Left forelimb (tissue), 1 donor: ENCODE results near the gene C14orf93.
A peak's percentile ranks its signal among the peaks of the same experiment; 100 is the strongest.
"Not testable (repeated sequence)": the region's sequence is repeated elsewhere in the genome, so short reads cannot be mapped to it uniquely, and the experiment has no call there.

Experiments used
- DNase-seq: peaks from one replicate; pipeline ENCODE4 v3.0.0-alpha.2; 2018; ENCODE audit warnings: low spot score

Gene C14orf93

DNA sequence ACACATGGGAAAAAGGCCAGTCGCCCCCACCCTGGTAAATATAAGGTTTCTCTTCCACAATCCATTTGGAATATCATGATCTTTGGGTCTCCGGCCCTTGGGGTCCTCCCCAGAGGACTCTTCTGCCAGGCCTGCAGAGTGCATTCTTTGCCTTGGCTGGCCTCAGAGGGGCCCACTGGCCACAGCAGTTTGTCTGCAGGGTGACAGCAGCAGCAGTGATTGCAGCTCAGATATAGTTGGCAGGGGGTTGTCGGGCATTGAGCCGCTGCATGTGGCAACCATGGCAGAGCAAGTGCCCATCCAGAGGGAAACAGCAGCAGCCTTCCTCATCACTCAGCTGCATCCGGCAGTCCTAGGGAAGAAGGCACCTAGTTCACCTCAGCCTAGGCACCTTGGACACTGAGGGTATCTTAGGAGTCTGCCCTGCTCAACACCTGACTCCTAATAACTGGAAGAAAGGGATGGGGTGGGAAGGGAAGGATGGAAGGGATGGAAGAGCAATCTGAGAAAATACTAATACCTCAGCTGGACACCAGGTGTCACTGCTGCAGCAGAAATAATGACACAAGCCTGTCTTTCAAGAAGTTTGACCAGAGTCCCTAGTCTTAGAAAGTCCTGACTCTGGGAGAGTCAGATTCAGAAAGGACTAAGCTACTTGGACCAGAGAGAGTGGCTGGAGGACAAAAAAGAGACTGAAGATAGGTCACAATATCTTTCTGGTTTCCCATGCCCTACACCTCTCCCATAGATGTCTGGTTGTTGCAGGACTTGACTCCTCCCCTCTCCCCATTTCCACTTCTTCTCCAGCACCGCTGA is 36.5 kb downstream of the C14orf93 start:
- DNase-seq, result no peak

DNA sequence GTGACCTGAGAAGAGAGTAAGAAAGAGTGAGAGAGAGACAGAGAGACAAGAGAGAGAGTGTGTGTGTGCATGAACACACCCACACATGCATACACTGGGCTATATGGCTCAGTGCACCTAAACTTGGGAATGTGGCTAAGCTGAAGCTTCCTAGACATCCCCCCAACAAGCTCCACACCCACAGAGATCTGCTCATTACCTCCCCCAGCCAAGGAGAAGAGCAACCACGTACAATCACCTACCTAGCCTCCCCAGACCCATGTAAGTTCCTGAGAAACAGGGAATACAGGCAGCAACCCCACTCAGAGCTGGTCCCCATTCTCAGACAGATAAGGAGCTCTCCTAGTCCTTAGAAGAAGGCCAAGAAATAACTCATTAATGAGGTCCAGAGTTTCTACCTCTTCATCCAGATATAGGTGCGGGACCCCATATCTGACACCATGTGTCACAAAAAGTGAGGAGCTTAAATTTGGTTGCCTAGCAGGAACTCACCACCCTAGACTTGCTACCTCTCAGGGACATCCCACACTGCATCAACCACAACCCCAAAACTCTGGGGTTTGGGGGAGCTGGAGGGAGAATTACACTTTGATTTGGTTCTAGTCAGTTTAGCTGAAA is 37.5 kb downstream of the C14orf93 start:
- no peak for DNase-seq

DNA sequence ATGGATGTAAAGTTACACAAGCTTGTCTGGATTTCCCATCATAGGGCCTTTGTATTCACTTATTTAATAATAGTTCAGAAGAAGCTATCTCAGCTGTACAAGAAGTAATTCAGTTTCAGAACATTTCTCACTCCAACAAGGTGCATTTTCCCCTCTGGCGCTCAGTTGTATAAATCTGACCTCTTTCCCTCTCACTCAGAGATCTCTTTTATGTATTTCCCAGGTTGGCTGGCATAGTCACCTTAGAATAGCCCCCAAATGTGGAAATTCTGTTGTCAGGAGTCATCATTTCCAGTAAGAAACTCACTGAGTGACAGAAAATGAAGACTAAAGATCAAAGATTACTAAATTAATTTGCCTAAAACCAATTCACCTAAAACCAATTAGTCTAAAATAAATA is 38.8 kb downstream of the C14orf93 start:
- DNase-seq, result no peak

DNA sequence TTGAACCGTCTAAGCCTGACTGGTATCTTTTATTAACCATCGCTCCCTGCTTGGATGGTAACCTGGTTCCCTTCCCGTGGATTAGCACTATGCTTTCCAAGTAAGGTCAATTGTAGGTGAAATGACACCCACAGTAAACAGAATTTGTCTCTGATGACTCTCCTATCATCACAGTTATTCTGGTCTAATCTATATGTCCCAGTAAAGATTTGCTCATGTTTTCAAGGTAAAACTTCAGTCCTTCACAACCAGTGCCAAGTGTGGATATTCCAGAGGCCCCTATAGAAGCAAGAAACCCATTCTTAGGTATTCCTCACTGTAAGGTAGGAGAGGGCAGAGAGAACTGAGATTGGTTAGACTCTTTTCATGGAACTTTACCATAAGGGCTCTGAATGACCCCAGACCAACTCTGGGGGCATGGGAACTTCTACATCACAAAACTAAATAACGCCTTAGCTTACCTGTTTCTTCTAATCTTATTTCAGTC is 43.1 kb downstream of the C14orf93 start:
- no peak for DNase-seq

DNA sequence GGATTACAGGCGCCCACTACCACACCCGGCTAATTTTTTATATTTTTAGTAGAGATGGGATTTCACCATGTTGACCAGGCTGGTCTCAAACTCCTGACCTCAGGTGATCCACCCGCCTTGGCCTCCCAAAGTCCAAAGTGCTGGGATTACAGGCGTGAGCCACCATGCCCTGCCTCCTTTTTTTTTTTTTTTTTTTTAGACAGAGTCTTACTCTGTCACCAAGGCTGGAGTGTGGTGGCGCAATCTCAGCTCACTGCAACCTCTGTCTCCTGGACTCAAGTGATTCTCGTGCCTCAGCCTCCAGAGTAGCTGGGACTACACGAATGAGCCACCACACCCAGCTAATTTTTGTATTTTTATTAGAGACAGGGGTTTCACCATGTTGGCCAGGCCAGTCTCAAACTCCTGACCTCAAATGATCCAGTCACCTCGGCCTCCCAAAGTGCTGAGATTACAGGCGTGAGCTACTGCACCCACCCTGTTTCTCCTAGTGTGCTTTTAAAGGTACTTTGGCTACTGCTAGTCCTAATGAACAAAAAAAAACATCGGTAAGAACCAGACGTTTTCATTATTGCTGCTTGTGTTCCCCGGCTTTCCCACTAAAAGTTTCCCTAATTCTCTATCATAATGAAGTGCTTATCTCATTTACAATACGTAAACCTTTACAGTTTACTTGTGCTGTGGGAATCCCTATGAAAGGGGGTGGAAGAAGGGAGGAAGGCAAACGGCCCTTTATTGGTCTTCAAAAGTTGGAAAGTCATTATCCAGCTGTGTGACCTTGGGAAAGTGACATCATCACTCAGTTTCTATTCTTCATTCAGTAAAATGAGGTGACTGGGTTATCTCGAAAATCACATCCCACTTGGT is 43.8 kb downstream of the C14orf93 start:
- not testable (repeated sequence) for DNase-seq

DNA sequence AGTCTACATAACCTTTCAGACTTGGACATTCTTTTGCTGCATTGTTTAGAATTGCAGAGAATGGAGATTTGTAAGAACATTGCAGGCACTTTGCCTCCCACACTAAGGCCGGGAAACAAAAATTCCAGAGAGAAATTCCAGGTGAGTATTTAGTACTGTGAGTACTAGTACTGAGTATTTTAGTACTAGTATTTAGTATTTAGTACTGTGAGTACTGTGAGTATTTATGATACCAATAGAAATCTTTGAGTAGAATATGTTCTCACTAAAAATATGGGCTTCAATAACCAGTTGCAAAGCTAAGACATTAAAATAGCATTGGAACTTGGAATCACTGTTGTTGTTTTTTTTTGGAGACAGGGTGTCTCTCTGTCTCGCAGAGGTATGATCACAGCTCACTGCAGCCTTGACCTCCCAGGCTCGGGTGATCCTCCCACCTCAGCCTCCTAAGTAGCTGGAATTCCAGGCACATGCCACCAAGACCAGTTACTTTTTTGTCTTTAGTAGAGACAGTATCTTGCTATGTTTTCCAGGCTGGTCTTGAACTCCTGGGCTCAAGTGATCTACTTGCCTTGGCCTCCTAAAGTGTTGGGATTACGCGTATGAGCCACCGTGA is 47.8 kb downstream of the C14orf93 start:
- no peak for DNase-seq

DNA sequence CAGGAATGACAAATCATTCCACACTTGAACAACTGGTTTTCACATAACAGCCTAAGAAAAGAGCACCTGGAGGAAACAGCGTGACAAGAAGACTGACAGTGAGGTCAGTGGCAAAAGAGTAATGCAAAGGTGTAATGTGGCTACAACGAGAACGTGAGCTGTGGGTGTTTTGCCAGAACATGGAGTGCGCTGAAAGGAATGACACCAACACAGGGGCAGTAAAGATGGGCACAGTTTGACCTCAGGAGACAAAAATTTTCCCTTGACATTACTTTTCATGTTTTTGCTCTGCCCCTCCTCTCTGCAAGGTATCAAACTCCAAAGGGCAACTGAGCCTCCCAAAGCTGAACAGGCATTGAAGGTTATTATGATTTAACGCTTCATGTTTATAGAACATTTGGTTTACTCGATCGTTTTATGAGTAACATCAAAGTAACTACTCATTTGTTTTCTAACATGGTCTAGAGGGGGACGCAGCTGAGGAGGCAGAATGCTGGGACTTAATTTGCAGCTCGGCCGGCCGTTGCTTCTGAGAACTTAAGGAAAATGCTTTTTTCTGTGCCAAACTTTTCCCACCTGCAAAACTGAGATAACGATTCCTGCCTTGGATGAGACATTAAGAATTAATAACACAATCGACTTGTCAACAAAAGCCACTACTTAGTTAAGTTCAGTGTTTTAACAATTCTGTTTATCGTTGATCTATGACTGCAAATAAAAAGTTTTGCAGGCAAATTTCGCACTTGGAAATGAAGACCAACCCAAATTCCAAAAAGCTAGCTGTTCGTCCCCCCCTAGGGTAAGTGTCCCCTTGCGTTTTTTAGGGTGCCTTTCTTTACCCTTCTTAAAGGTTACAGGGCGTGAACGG is 54.0 kb downstream of the C14orf93 start:
- no peak for DNase-seq

DNA sequence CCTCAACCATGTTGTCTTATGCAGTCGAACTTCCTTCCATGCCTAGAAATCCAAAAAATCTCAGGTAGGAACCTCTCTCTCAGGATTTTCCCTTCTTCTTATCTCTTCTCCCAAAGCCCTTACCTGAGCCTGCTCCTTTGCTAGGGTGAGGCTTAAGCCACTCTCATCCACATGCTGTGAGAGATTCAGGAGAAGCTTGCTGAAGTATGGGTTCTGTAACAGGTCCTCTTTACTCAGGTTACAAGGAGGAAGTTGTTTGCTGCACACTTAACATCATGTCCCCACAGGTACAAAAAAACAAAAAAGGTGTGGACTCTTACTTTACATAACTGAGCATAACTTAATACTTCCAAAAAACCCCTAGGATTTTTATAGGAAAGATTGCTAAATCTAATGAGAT is 57.5 kb downstream of the C14orf93 start:
- no peak for DNase-seq

DNA sequence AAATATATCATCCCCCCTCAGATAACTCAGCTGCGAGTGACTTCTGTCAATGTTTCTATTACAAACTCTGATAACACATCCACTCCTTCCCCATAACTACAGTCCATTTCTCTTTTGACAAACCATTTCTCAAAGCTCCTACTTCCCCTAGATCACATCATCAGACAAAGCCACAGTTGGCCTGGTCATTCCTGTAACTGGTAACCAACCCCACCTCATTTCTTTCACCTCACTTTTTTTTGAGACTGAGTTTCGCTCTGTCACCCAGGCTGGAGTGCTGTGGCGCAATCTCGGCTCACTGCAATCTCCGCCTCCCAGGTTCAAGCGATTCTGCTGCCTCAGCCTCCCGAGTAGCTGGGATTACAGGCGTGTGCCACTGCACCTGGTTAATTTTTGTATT is 58.1 kb downstream of the C14orf93 start:
- DNase-seq, result not testable (repeated sequence)

DNA sequence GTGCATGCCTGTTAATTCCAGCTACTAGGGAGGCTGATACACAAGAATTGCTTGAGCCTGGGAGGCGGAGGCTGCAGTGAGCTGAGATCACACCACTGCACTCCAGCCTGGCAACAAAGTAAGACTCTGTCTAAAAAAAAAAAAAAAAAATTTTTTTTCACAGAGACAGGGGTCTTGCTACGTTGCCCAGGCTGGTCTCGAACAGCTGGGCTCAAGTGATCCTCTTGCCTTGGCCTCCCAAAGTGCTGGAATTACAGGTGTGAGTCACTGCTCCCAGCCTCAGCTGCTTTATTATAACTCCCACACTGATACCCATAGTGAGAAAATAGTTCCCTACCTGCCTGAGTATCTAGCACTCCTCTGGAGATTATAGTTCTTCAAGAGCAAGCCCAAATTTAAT is 64.3 kb downstream of the C14orf93 start:
- peak; percentile 2 for DNase-seq

DNA sequence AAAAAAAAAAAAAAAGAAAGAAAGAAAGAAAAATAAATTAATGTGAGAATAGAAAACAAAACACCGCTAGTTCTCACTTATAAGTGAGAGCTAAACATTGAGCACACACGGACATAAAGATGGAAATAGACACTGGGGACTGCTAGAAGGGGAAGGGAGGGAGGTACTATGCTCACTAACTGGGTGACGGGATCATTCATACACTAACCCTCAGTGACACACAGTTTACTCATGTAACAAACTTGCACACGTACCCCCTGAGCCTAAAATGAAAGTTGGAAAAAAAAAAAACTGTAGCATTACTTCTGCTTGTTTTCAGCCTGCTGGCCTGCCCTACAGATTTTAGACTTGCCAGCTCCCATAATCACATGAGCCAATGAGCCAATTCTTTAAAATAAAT is 70.3 kb downstream of the C14orf93 start:
- DNase-seq, result peak; percentile 1
